ENCODE measurements around the gene LRP8.

GRCh38 chr1:53356637-53357036, 28.8 kb upstream of the LRP8 start:
- TF ChIP-seq EZH2 (IDR thresholded peaks at IDR 0.05; ENCODE audit: borderline replicate concordance) (no peak), CTCF (IDR thresholded peaks at IDR 0.05; ENCODE audit: poor library complexity) (no peak)

All from hepatocyte (in vitro differentiated cells).